RKO (cell line): ENCODE results near the gene NRXN2.
"Not testable (repeated sequence)": the region's sequence is repeated elsewhere in the genome, so short reads cannot be mapped to it uniquely, and the experiment has no call there.

ENCODE experiments used
- DNase-seq: peaks from one replicate; pipeline ENCODE4 v3.0.0-alpha.2; 2016; ENCODE audit warnings: low spot score

The NRXN2 gene

DNA sequence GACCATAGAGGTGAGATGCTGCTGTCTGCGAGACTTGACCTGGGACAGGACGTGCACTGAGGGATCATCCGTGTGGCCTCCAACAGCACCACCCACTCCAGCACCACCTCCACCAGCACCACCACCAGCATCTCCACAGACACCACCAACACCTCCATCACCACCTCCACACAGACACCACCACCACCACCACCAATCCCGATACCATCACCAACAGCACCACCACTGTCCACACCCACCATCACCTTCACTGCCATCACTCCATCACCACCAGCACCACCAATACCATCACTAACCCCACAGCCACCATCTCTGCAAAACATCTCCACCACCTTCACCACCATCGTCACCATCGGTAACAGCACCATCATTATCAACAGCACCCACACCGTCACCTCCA, 158.6 kb downstream of the NRXN2 start:
- DNase-seq, result no peak

DNA sequence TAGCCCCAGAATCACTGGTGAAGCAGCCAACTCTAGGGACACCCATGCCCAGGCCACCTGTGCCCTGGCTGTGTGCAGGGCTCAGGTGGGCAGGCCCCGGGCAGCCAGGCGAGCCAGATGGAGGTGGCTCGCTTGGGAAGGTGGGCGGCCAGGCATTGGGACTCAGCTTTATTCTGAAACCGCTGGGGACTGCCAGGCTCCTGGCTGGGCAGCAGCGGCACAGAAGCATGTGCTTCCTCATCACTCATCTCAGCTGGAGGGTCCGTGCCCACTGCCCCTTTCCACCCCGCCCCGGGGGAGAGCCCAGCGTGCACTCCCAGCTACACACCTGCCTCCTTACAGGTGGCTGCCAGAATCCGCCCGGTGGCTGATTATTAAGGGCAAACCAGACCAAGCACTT, 159.0 kb downstream of the NRXN2 start:
- DNase-seq, result no peak

DNA sequence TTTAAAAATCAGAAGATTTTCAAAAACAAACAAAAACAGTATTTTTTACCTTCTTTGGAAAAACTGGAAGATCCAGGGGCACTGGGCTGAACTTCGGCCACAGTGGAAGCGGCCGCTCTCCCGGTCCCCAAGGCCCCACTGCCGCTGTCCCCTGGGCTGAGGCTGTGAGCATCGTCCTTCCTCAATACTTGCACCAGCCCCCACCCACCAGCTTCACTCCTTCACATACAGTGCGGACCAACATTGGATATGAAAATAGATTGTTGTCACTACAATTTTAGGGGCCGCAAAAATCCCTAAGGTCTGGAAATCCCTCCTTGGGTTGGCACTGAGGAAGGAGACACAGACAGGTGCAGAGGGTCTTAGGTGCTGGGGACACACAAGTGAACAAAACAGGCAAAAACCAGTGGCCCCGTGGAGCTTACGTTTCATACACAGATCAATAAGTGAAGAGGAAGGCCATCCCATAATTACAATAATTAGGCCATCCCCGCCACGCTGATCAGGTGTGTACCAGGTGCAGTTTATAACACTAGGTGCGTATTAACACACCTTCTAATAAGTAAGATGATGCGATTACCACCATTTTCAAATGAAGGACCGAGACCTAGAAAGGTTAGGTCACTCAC, 160.2 kb downstream of the NRXN2 start:
- DNase-seq, result no peak

DNA sequence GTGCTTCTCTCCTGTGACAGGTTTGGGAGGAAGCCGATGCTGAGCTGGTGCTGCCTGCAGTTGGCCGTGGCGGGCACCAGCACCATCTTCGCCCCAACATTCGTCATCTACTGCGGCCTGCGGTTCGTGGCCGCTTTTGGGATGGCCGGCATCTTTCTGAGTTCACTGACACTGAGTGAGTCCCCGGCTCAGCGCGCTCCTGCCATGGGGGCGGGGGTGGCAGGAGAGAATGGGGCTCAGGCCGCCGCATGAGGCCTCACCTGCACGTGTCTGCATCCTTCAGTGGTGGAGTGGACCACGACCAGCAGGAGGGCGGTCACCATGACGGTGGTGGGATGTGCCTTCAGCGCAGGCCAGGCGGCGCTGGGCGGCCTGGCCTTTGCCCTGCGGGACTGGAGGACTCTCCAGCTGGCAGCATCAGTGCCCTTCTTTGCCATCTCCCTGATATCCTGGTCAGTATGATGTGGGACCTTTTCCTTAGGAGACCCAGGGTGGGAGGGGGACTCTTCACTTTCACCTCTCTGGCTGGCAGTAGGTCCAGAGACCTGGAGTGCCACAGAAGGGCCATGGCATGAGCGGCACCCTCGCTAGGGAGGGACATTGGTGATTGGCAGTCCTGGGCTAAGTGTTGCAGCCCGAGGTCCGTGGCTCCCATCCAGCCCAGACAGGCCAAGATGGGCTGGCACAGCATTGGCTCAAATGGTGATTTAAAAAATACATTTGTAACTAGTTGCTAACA, 160.8 kb downstream of the NRXN2 start:
- DNase-seq, result no peak

DNA sequence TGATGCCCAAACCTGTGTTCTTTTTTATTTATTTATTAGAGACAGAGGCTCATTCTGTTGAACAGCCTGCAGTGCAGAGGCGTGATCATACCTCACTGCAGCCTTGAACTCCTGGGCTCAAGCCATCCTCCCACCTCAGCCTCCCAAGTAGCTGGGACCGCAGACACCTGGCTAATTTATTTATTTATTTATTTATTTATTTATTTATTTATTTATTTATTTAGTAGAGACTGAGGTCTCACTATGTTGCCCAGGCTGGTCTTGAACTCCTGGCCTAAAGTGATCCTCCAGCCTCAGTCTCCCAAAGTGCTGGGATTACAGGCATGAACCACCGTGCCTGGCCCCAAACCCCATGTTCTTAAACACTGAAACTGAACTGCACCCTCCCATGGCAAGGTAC, 161.6 kb downstream of the NRXN2 start:
- DNase-seq, result not testable (repeated sequence)

DNA sequence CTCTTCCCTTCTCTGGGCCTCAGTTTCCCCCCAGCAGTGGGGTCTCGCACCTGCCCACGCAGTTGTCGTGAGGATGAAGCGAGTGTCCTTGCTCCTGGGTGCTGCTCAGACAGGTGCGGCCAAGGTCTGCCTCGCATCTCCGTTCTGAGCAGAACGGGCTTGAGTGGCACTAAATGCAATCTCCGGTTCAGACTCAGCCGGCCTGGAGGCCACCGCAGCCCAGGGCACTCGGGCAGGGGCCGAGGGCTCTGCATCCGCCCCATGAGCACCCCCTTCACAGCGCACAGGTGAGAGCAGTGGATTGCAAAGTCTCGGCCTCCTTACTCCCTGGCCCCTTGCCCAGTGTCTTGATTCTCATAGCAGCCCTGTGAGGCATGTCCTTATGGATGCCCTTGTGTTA, 162.1 kb downstream of the NRXN2 start:
- no peak for DNase-seq

DNA sequence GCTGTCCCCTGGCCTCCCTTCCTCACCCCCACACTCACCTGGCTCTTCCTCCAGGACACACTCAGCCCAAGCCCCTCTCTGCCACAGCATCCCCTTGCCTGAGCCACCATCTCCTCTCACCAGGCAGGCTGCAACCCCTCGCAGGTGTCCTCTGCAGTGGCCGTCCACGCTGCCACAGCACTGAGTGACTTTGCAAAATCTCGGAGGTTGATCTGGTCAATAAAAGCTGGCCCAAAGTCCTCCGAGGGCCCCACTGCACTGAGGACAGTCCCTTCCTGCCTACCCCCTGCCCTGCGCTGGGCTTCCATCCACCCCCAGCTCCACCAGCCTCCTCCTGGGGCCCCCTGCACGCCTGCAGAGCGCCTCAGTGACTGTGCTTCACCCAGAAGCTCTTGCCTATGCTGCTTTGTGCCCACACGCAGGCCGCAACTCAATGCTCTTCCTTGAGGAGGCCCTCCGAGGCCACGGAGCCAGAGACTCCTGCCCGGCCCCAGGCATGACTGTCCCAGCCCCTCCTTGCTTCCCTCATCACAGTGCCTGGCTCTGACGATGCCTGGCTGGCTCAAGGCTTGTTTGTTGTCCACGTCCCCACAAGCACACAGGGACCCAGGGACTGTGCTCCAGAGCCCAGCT, 162.7 kb downstream of the NRXN2 start:
- no peak for DNase-seq

DNA sequence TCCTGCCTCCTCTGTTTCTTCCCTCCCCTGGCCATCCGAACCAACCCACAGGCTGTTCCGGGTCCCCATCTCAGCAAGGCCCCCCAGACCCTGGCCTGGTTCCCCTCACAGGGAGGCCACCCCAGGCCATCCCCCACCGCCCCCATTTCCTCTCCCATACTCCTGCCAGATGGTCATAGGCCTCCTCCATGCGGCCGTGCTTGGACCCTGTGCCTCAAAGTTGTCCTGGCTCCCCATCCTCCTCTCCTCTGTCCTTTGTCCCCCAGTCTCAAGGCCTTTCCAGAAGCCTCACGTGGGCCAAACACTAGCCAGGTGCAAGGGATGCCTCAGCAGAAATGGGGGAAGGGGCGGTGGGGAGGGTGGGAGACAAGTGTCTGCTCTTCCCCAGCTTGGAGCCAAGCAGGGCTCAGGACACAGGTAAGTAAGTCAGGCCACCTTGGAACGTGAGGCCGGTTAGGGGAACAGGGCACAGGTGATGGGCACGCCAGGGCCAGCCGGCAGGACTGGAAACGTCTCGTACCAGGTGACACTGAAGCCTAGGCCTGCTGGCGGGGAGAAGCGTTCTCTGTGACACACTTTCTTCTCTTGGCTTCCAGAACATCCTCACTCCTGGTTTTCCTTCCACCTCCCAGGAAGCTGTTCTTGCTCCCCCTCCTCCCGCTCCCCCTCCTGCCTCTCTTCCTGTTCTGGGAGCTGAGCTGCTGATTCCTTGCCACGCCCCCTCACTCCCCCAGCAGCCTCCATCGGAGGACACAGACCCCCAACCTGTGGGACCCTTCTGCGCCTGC, 163.5 kb downstream of the NRXN2 start:
- no peak for DNase-seq

DNA sequence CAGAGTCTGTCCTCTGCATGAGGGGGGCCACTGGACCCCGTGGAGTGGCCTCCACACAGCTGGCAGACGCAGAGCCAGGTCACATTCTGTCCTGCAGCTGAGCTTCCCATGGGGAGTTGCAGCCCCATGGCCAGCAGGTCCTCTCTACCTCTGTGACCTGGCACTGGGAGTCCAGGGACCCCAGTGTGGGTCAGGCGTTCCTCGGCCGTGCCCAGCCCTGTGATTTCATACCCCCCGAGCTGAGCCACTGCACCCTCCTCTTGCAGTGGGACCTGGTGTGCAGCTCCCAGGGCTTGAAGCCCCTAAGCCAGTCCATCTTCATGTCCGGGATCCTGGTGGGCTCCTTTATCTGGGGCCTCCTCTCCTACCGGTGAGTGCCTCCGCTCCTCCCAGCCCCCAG, 164.1 kb downstream of the NRXN2 start:
- no peak for DNase-seq

DNA sequence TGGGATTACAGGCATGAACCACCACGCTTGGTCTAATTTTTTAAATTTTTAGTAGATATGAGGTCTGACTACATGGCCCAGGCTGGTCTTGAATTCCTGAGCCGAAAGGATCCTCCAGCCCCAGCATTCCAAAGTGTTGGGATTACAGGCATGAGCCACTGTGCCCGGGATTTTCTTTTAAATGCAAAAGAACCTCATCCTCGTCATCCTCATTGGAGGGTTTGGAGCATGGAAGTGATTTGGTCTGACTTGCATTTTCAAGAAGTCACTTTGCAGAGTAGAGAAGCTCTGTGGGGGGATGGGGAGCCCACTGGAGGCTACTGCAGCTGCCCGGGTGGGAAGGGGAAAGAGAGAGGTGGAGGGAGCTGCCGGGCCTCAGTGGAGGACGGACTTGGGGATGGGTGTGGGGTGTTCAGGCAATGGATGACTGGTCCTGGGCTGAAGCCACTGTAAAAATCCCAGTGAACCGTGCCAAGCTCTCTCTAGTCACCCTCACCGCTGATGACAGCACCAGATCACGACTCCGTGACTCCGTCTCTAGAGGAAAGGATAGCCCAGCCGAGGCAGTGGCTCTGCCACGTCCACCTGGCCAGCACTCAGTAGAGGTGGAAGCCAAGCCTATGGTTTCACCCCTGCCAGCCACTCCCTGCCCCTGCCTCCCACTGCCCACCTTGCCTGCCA, 164.8 kb downstream of the NRXN2 start:
- no peak for DNase-seq

DNA sequence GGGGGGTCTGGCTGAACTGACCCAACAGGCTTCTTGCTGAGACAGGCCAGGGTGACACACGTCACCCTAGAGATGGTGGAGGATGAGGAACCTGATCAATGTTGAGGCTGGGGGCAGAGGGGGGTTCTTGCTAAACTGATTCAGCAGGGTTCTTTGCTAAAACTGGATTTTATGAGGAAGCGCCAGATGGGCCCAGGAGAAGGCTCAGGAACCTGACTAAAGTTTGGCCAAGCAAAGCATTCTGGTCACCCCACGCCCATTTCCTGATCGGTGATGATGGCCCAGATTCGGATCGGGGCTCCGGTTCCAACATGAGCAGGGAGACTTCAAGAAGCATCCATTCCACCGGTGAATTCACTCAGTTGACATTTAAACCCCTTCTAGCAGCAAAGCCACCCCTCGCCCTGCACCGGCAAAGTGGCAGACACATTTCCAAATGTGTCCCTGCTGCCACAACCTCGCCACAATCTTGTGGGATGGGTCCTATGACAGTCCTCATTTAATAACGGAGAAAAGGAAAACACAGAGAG, 166.2 kb downstream of the NRXN2 start:
- DNase-seq, result no peak
